Osteocyte (in vitro differentiated cells): ENCODE data around the gene HECW1. TPM values are rescaled to one million over a fixed set of nuclear protein-coding genes. Genes with fewer than 3 reads are reported as not detected.
A peak's percentile ranks its signal among the peaks of the same experiment; 100 is the strongest.
"Not testable (repeated sequence)": the region's sequence is repeated elsewhere in the genome, so short reads cannot be mapped to it uniquely, and the experiment has no call there.

Source experiments
- DNase-seq: peaks from one replicate; pipeline ENCODE4 v3.0.0; 2021; ENCODE audit warnings: mixed read lengths; ENCODE audit not compliant: unreplicated experiment; ENCODE audit errors: extremely low spot score
- H3K27ac Mint-ChIP-seq: one replicate; pipeline ENCODE4 v1.8.0; 2021; ENCODE audit warnings: mild to moderate bottlenecking, mixed read lengths; ENCODE audit not compliant: unreplicated experiment
- H3K27me3 Mint-ChIP-seq: one replicate; pipeline ENCODE4 v1.8.0; 2021; ENCODE audit warnings: mixed read lengths; ENCODE audit not compliant: unreplicated experiment
- H3K36me3 Mint-ChIP-seq: one replicate; pipeline ENCODE4 v1.8.0; 2021; ENCODE audit warnings: mixed read lengths; ENCODE audit not compliant: unreplicated experiment
- H3K4me1 Mint-ChIP-seq: one replicate; pipeline ENCODE4 v1.8.0; 2021; ENCODE audit warnings: mixed read lengths; ENCODE audit not compliant: unreplicated experiment
- H3K4me3 Mint-ChIP-seq: one replicate; pipeline ENCODE4 v1.8.0; 2021; ENCODE audit warnings: mild to moderate bottlenecking, moderate library complexity, mixed read lengths; ENCODE audit not compliant: unreplicated experiment
- H3K9me3 Mint-ChIP-seq: one replicate; pipeline ENCODE4 v1.8.0; 2021; ENCODE audit warnings: mixed read lengths; ENCODE audit not compliant: unreplicated experiment
- CTCF ChIP-seq: fragments of 200-600 bp; sonication (generic); IDR thresholded peaks from 2 replicates; pipeline ENCODE4 v1.5.0; 2021; ENCODE audit warnings: antibody characterized with exemption, mild to moderate bottlenecking, moderate library complexity
- total RNA-seq: library from RNA; stranded (reverse); gene quantifications from 2 replicates; pipeline ENCODE4 v1.2.1, GENCODE V29; 2021

The HECW1 gene
- total RNA-seq, 1 donor from 2014 or later: 0.16 TPM

- H3K4me3 Mint-ChIP-seq: no peak overlapping the region
- H3K36me3 Mint-ChIP-seq: no peaks in the 10 kb centered on the region
- no peak for DNase-seq
- H3K4me1 Mint-ChIP-seq: peaks cover 52% of the 10 kb centered on the region
- no peak for TF ChIP-seq CTCF
- no peaks in the 10 kb centered on the region for H3K27me3 Mint-ChIP-seq
- H3K27ac Mint-ChIP-seq: no peak overlapping the region
- H3K9me3 Mint-ChIP-seq: no peaks in the 10 kb centered on the region
Measured at GRCh38 chr7:43591558-43592180, 479.2 kb downstream of the HECW1 start.

- no peak for DNase-seq
- Mint-ChIP-seq H3K4me3 (no peak overlapping the region), H3K4me1 (peaks cover 52% of the 10 kb centered on the region), H3K36me3 (peaks cover 2% of the 10 kb centered on the region), H3K9me3 (no peaks in the 10 kb centered on the region), H3K27me3 (no peaks in the 10 kb centered on the region), H3K27ac (no peak overlapping the region)
- no peak for TF ChIP-seq CTCF
Measured at GRCh38 chr7:43592326-43592725, 479.9 kb downstream of the HECW1 start.

- no peak overlapping the region for H3K4me3 Mint-ChIP-seq
- no peak for TF ChIP-seq CTCF
- no peaks in the 10 kb centered on the region for H3K27me3 Mint-ChIP-seq
- H3K36me3 Mint-ChIP-seq: peaks cover 2% of the 10 kb centered on the region
- H3K4me1 Mint-ChIP-seq: peaks cover 52% of the 10 kb centered on the region
- H3K27ac Mint-ChIP-seq: no peak overlapping the region
- no peak for DNase-seq
- no peaks in the 10 kb centered on the region for H3K9me3 Mint-ChIP-seq
Measured at GRCh38 chr7:43593010-43593409, 480.6 kb downstream of the HECW1 start.

- no peak for DNase-seq
- Mint-ChIP-seq H3K27ac (peak overlapping the region; percentile 44), H3K9me3 (no peaks in the 10 kb centered on the region), H3K27me3 (no peaks in the 10 kb centered on the region), H3K36me3 (peaks cover 8% of the 10 kb centered on the region), H3K4me1 (peaks cover 48% of the 10 kb centered on the region), H3K4me3 (no peak overlapping the region)
- no peak for TF ChIP-seq CTCF
Measured at GRCh38 chr7:43594020-43594419, 481.6 kb downstream of the HECW1 start.

- Mint-ChIP-seq H3K4me1 (peaks cover 33% of the 10 kb centered on the region), H3K36me3 (peaks cover 15% of the 10 kb centered on the region)
- not testable (repeated sequence) for H3K9me3 Mint-ChIP-seq, H3K27me3 Mint-ChIP-seq, H3K4me3 Mint-ChIP-seq, H3K27ac Mint-ChIP-seq, DNase-seq
Measured at GRCh38 chr7:43596426-43596825, 484.0 kb downstream of the HECW1 start.
